Esophagus muscularis mucosa (tissue), 4 donors: Measurements from ENCODE around the gene BEND6.

Experiments
- EP300 ChIP-seq: sonication (generic); formaldehyde crosslinking; IDR thresholded peaks from one replicate; pipeline ENCODE4 v1.6.1; 2017; ENCODE audit warnings: antibody characterized with exemption
- POLR2AphosphoS5 ChIP-seq, 2 donors: sonication (generic); formaldehyde crosslinking; IDR thresholded peaks; one replicate each; pipeline ENCODE4 v1.6.1; 2017; ENCODE audit warnings: antibody characterized with exemption in 2 of 2
- TF ChIP-seq, protein P1 (sequence below), 3 experiments: fragments of 200-600 bp in 2 of 3; fragments of 450-650 bp in 1 of 3; sonication (generic) in 2 of 3; IDR thresholded peaks; one replicate each; pipeline ENCODE4 v1.5.1; 2017 to 2019; ENCODE audit warnings: antibody characterized with exemption in 3 of 3, mild to moderate bottlenecking in 2 of 3, moderate library complexity in 1 of 3

DNA sequence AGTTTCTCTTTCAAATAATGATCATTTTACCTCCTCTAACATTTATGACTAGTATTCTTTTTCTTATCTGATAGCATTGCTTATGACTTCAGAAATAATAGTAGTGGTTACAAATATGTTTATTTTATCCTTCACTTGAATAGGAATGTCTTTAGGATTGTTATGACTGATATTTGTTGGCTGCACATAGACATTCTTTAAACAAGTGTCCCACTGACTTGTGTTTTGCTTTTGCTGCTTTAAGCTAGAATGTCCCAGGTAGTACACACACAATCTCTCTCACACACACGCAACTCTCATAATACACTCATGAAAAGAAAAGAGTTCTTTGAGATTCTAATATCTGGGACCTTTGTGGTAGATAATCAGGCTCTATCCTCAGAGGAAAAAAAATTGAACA, 113.2 kb downstream of the BEND6 start:
- TF ChIP-seq, protein P1, sequence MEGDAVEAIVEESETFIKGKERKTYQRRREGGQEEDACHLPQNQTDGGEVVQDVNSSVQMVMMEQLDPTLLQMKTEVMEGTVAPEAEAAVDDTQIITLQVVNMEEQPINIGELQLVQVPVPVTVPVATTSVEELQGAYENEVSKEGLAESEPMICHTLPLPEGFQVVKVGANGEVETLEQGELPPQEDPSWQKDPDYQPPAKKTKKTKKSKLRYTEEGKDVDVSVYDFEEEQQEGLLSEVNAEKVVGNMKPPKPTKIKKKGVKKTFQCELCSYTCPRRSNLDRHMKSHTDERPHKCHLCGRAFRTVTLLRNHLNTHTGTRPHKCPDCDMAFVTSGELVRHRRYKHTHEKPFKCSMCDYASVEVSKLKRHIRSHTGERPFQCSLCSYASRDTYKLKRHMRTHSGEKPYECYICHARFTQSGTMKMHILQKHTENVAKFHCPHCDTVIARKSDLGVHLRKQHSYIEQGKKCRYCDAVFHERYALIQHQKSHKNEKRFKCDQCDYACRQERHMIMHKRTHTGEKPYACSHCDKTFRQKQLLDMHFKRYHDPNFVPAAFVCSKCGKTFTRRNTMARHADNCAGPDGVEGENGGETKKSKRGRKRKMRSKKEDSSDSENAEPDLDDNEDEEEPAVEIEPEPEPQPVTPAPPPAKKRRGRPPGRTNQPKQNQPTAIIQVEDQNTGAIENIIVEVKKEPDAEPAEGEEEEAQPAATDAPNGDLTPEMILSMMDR (IDR thresholded peaks at IDR 0.05) = no peak
- no peak for TF ChIP-seq POLR2AphosphoS5 (IDR thresholded peaks at IDR 0.05)
- TF ChIP-seq EP300 = no peak
